Activated naive CD4-positive, alpha-beta T cell treated with anti-CD3 and anti-CD28 coated beads, Interleukin-2, amount 10 ng/mL, durations not matched to agents 7 days and 5 days (primary cell): ENCODE results near the gene ALOXE3.
"Not testable (repeated sequence)": the region's sequence is repeated elsewhere in the genome, so short reads cannot be mapped to it uniquely, and the experiment has no call there.

Experiments used
- CTCF ChIA-PET: fragments of 350-600 bp; sonication (Branson Sonifier 250); formaldehyde crosslinking; loops from one replicate; lab custom pipeline; 2021; ENCODE audit warnings: antibody characterized with exemption; lab: Charles Lee
- DNase-seq: peaks from one replicate; pipeline ENCODE4 v3.0.0-alpha.2; 2020
- H3K27ac Mint-ChIP-seq: one replicate; pipeline ENCODE4 v1.8.0; 2021; ENCODE audit warnings: mild to moderate bottlenecking, moderate library complexity, mixed read lengths
- H3K27me3 Mint-ChIP-seq: one replicate; pipeline ENCODE4 v1.8.0; 2021; ENCODE audit warnings: mild to moderate bottlenecking, mixed read lengths
- H3K36me3 Mint-ChIP-seq: one replicate; pipeline ENCODE4 v1.8.0; 2021; ENCODE audit warnings: mixed read lengths
- H3K4me1 Mint-ChIP-seq: one replicate; pipeline ENCODE4 v1.8.0; 2021; ENCODE audit warnings: mixed read lengths
- H3K4me3 Mint-ChIP-seq: one replicate; pipeline ENCODE4 v1.8.0; 2021; ENCODE audit warnings: mild to moderate bottlenecking, moderate library complexity, mixed read lengths
- H3K9me3 Mint-ChIP-seq: one replicate; pipeline ENCODE4 v1.8.0; 2021; ENCODE audit warnings: mixed read lengths

ALOXE3 gene

DNA sequence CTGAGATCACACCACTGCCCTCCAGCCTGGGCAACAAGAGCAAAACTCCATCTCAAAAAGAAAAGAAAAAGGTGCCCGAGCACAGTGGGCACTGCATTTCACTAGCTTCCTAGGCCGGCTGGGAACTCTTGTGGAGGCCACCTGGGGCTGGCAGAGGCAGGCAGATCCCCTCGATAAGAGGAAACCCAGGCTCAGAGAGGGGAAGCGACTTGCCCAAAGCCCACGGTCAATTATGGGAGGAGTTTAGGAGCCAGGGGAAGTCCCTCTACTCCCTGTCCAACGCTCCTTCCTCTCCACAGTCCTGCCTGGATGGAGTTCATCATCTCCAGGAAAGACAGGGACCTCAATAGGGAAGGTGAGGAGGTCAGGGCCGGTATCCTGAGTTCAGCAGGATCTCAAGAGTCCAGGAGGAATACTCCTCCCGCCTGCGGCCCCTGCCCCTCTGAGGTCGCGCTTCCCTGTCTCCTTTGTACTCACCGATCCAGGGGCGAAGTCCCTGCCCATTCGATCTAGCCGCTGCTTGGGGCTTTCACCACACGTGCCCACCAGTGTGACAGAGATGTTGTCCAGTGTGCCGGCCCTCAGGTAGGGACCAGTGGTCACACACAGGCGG lies 841 bp downstream of the ALOXE3 start:
- H3K9me3 Mint-ChIP-seq: no peaks in the 10 kb centered on the region
- peaks cover 4% of the 10 kb centered on the region for H3K36me3 Mint-ChIP-seq
- H3K27me3 Mint-ChIP-seq: peaks cover 89% of the 10 kb centered on the region
- H3K4me1 Mint-ChIP-seq: peaks cover 46% of the 10 kb centered on the region
- H3K27ac Mint-ChIP-seq: no peak overlapping the region
- DNase-seq: no peak
- CTCF ChIA-PET: interaction anchor here (0.7 to 3.3 kb wide), 5 partner anchors 10 to 184 kb away, joined by 3 to 38 read pairs (median 7); no protein-coding TSS in a partner anchor
- peak overlapping the region; percentile 86 for H3K4me3 Mint-ChIP-seq

DNA sequence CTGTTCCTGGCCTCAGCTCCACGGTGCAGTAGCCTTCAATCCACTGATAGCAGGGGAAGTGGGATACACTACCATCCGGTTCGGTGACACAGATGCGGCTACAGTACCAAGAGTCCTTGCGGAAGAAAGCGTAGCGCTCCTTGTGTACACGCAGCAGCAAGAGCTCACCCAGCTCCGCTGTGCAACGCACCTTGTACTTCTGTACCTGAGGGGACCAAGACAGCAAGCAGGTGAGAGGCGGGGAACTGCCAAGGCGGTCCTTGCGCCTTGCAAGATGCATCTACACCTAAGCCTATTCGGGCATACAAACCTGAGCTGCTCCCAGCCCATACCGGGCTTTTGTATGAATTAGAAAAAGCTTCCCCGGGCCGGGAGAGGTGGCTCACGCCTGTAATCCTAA lies 1.5 kb downstream of the ALOXE3 start:
- H3K36me3 Mint-ChIP-seq: peaks cover 4% of the 10 kb centered on the region
- no peak overlapping the region for H3K4me3 Mint-ChIP-seq
- no peak for DNase-seq
- no peak overlapping the region for H3K27ac Mint-ChIP-seq
- CTCF ChIA-PET: interaction anchor here (0.7 to 3.3 kb wide), 7 partner anchors 22 to 184 kb away, joined by 3 to 38 read pairs (median 3); no protein-coding TSS in a partner anchor
- H3K9me3 Mint-ChIP-seq: no peaks in the 10 kb centered on the region
- H3K27me3 Mint-ChIP-seq: peaks cover 89% of the 10 kb centered on the region
- H3K4me1 Mint-ChIP-seq: peaks cover 40% of the 10 kb centered on the region

DNA sequence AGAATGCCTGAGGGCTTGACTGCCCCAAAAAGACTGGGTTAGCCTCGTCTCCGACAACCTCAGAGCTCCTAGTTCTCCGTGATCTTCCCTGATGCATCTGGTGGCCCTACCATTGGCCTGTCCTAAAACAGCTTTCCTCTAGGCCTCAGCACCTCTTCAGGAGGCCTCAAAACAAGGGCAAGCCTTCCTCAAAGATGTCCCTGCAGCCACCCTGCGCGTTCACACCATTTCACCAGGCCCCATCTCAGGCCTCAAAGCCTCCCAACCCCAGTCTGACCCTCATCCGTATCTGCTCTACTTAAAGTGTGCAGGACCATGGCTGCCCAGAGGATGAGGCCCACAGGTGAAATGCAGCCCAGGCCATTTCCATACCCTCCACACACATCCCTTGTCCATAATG lies 7.4 kb downstream of the ALOXE3 start:
- Mint-ChIP-seq H3K27me3 (peaks cover 88% of the 10 kb centered on the region), H3K4me1 (peaks cover 2% of the 10 kb centered on the region), H3K27ac (no peak overlapping the region), H3K4me3 (no peak overlapping the region), H3K36me3 (no peaks in the 10 kb centered on the region), H3K9me3 (no peaks in the 10 kb centered on the region)
- no peak for DNase-seq
- CTCF ChIA-PET: interaction anchor here (0.7 to 11.2 kb wide), 22 partner anchors 8 to 217 kb away, joined by 3 to 113 read pairs (median 3); partner anchors contain the start of gene ALOXE3

DNA sequence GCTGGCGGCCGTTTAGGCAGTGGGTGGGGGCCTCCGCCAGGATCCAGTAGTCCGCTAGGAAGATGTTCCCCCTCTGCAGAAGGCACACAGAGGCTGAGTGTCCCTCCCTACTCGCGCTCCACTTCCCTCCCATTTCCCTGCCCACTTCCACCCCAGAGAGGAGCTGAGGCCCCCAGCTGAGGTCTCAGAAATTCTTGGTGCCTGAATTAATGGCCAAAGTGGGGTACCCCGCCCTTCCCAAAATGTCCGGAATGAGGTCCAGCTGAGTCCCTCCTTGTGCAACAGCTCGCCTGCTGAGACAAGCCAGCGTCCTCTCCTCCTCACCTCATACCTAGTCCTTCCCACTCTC lies 7.9 kb downstream of the ALOXE3 start:
- Mint-ChIP-seq H3K27ac (no peak overlapping the region), H3K36me3 (no peaks in the 10 kb centered on the region), H3K9me3 (no peaks in the 10 kb centered on the region), H3K4me3 (peak overlapping the region; percentile 47), H3K27me3 (peaks cover 85% of the 10 kb centered on the region), H3K4me1 (peaks cover 2% of the 10 kb centered on the region)
- CTCF ChIA-PET: interaction anchor here (0.6 to 11.2 kb wide), 23 partner anchors 8 to 217 kb away, joined by 3 to 113 read pairs (median 3); partner anchors contain the start of gene ALOXE3
- no peak for DNase-seq

DNA sequence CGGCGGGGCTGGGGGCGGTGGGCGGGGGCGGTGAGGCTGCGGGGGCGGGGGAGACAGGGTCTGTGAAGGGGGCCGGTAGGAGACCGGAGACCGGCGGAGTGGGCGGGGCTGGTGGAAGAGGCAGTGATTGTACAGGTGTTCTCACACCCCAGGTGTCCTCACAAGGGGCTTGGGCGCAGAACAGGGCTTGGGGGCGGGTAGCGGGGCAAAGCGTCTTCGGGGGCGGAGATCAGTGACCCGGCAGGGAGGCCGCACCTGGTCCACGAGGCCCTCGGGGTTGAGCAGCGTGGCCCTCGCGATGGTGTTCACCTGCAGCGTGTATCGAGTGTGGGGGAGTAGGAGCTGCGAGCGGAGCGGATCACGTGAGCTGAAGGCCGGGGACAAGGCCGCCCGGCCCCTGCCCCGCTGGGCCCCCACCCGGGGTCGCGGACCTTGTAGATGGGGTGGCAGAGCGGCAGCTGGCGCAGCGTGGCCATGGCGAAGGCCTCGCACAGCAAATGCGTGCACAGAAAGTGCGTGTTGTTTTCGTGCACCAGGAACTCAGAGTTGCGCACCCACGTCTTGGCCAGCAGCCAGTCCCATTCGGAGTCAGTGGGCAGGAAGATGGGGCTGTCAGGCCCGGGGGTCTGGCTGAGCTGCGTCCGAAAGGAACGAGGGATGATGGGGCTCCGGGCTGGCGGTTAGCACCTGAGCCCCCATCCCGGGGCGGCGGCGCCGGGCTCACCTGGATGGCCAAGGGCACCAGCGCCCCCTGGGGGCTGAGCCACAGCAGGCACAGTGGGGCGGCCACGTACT lies 8.5 kb downstream of the ALOXE3 start:
- DNase-seq: peak; percentile 86
- Mint-ChIP-seq H3K9me3 (no peaks in the 10 kb centered on the region), H3K27ac (no peak overlapping the region), H3K36me3 (no peaks in the 10 kb centered on the region), H3K4me1 (peaks cover 2% of the 10 kb centered on the region), H3K27me3 (peaks cover 83% of the 10 kb centered on the region), H3K4me3 (no peak overlapping the region)
- CTCF ChIA-PET: interaction anchor here (0.6 to 11.2 kb wide), 20 partner anchors 9 to 218 kb away, joined by 3 to 113 read pairs (median 4); partner anchors contain the start of gene ALOXE3

DNA sequence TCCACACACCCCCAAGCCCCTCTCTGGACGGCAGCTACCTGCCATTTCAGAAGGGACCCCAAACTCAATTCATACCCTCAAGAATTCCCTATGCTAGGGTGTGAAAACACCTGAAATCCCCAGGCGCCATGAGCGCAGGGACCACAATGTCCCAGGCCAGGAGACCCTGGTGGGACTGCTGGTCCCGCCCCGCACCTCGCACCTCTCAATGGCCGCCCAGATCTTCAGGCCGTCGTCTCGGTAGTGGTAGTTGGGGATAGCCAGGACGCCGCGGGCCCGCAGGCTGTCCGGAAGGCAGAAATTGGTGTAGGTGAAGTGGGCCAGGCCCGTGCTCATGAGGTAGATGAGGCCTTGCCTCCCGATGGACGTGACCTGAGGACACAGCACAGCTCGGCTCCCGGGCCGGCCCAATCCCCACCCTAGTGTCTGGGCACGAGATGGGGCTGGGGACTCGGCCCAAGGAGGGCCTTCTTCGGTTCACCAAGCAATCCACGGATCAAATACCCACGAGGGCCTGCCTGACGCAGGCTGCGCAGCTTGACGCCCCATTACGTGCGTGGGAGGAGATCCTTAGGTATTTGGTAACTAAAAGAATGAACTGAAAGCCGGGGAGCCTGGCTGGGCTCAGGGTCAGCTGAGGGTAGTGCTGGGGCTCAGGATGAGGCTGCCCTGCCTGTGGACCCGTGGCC lies 9.2 kb downstream of the ALOXE3 start:
- DNase-seq: no peak
- peaks cover 83% of the 10 kb centered on the region for H3K27me3 Mint-ChIP-seq
- H3K4me1 Mint-ChIP-seq: peaks cover 2% of the 10 kb centered on the region
- H3K36me3 Mint-ChIP-seq: no peaks in the 10 kb centered on the region
- CTCF ChIA-PET: interaction anchor here (1.5 to 11.2 kb wide), 7 partner anchors 16 to 50 kb away, joined by 3 to 113 read pairs (median 31); no protein-coding TSS in a partner anchor
- no peak overlapping the region for H3K4me3 Mint-ChIP-seq
- no peaks in the 10 kb centered on the region for H3K9me3 Mint-ChIP-seq
- no peak overlapping the region for H3K27ac Mint-ChIP-seq

DNA sequence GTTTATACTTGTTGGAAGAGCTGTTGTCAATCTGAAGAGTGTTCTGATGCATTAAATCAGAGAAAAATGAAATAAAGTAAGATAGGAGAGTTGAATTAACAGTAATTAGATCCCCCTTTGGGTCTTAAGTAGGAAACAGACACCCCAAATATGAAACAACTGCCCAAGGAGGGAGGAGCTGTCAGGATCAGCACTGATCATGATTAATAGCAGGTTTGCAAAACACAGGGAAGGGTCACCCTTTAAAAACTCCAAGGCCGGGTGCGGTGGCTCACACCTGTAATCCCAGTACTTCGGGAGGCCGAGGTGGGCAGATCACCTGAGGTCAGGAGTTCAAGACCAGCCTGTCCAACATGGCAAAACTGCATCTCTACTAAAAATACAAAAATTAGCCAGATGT lies 11.3 kb downstream of the ALOXE3 start:
- CTCF ChIA-PET: interaction anchor here (1.0 to 11.2 kb wide), 4 partner anchors 9 to 47 kb away, joined by 5 to 113 read pairs (median 47); no protein-coding TSS in a partner anchor
- not testable (repeated sequence) for H3K36me3 Mint-ChIP-seq, H3K27ac Mint-ChIP-seq, H3K4me1 Mint-ChIP-seq, H3K4me3 Mint-ChIP-seq, H3K9me3 Mint-ChIP-seq, DNase-seq
- peaks cover 76% of the 10 kb centered on the region for H3K27me3 Mint-ChIP-seq

DNA sequence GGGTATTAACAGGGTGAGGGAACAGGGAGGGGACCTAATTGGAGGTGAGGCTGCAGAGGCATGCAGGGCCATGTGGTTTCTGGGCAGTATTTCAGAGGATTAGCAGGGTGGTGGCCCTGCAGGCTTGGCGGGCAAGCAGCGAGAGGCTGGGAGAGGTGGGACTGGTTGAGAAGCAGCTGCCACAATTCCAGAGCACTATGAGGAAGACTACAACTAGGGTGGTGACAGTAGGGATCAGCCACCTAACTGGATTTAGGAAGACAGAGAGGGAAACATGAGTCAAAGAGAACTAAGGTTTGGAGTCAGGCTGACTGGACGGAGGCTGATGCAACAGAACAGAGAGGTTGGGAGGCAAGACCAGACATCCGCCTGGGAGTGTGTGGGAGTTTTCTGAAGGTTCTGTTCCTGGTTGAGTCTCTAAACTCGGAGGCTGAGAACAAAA lies 12.3 kb downstream of the ALOXE3 start:
- Mint-ChIP-seq H3K36me3 (no peaks in the 10 kb centered on the region), H3K27me3 (peaks cover 66% of the 10 kb centered on the region), H3K9me3 (no peaks in the 10 kb centered on the region), H3K4me1 (peaks cover 2% of the 10 kb centered on the region), H3K4me3 (no peak overlapping the region), H3K27ac (no peak overlapping the region)
- CTCF ChIA-PET: interaction anchor here (1.0 to 11.2 kb wide), 4 partner anchors 10 to 46 kb away, joined by 5 to 113 read pairs (median 47); no protein-coding TSS in a partner anchor
- no peak for DNase-seq

DNA sequence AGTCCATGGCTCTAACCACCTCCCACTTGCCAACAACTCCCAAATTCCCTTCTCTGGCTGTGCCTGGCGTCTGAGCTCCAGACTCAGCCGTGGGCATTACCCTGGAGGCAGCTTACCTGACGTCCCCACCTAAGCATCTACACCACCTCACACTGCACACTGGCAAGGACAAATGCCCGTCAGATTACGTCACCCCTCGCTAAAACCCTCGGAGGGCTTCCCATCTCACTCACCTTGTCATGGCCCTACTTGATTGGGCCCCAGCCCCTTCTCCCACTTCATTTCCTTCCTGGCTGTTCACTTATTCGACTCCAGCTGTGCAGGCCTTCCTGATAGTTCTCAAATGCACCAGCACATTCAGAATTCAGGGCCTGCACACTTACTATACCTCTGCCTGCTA lies 13.4 kb downstream of the ALOXE3 start:
- Mint-ChIP-seq H3K27me3 (peaks cover 59% of the 10 kb centered on the region), H3K4me3 (no peak overlapping the region), H3K27ac (no peak overlapping the region), H3K36me3 (no peaks in the 10 kb centered on the region), H3K9me3 (no peaks in the 10 kb centered on the region), H3K4me1 (no peaks in the 10 kb centered on the region)
- DNase-seq: no peak
- CTCF ChIA-PET: interaction anchor here (0.7 to 11.2 kb wide), 5 partner anchors 10 to 45 kb away, joined by 3 to 113 read pairs (median 6); no protein-coding TSS in a partner anchor

DNA sequence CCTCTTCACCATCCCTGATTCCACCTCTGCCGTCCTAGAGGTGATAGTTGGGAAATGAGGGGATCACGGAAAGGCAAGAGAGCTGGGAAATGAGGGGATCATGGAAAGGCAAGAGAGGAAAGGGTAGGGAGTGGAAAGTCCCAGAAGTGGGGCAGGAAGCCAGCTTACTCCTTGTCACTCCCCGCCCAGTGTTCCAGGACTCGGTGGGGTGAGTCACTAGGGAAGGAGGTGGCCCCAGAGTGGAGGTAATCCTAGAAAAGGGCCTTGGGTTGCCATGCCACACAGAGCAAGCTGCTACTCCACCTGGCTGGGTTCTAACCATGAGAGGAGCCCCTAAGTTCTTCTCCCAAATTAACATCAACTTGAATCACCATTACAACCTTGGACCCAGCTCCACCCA lies 14.8 kb downstream of the ALOXE3 start:
- peaks cover 48% of the 10 kb centered on the region for H3K27me3 Mint-ChIP-seq

DNA sequence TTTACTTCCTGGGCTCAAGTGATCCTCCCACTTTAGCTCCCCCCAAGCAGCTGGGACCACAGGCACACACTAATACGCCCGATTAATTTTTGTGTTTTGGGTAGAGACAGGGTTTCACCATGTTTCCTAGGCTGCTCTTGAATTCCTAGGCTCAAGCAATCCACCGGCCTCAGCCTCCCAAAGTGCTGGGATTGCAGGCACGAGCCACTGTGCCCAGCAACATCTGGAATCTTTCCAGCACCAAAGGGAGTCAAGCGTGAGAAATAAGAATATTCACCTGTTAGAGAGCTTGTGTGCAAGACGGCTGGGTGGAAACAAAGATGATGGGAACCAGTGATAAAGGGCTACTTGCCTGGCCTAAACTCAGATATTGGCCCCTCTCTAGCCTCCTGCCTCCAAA lies 16.6 kb downstream of the ALOXE3 start:
- CTCF ChIA-PET: interaction anchor here (1.0 to 3.1 kb wide), 6 partner anchors 9 to 86 kb away, joined by 3 to 13 read pairs (median 10); no protein-coding TSS in a partner anchor
- H3K4me3 Mint-ChIP-seq: no peak overlapping the region
- no peak for DNase-seq
- no peaks in the 10 kb centered on the region for H3K36me3 Mint-ChIP-seq
- H3K27ac Mint-ChIP-seq: no peak overlapping the region
- H3K27me3 Mint-ChIP-seq: peaks cover 38% of the 10 kb centered on the region
- no peaks in the 10 kb centered on the region for H3K4me1 Mint-ChIP-seq
- no peaks in the 10 kb centered on the region for H3K9me3 Mint-ChIP-seq

More for the DNA sequence above, 14.8 kb downstream of the ALOXE3 start:
- DNase-seq: no peak
- Mint-ChIP-seq H3K36me3 (no peaks in the 10 kb centered on the region), H3K4me3 (no peak overlapping the region), H3K4me1 (no peaks in the 10 kb centered on the region), H3K27ac (no peak overlapping the region), H3K9me3 (no peaks in the 10 kb centered on the region)
- CTCF ChIA-PET: interaction anchor here (1.2 to 11.2 kb wide), 4 partner anchors 10 to 44 kb away, joined by 4 to 113 read pairs (median 46); partner anchors contain the start of gene ALOXE3

DNA sequence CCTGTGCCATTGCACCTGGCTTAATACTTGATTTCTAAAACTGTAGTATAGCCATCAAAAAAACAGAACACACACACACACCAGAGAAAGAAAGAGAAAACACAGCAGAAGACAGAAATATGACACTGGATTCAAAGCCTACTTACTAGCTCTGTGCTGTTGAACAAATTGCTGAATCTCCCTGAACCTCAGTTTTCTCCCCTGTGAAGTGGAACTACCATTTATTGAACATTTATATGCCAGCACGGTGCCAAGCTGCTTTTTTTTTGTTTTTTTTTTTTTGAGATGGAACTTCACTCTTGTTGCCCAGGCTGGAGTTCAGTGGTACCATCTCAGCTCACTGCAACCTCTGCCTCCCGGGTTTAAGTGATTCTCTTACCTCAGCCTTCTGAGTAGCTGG lies 17.6 kb downstream of the ALOXE3 start:
- CTCF ChIA-PET: interaction anchor here (0.6 to 3.1 kb wide), 7 partner anchors 8 to 85 kb away, joined by 3 to 13 read pairs (median 10); no protein-coding TSS in a partner anchor
- no peaks in the 10 kb centered on the region for H3K36me3 Mint-ChIP-seq
- peaks cover 43% of the 10 kb centered on the region for H3K27me3 Mint-ChIP-seq

DNA sequence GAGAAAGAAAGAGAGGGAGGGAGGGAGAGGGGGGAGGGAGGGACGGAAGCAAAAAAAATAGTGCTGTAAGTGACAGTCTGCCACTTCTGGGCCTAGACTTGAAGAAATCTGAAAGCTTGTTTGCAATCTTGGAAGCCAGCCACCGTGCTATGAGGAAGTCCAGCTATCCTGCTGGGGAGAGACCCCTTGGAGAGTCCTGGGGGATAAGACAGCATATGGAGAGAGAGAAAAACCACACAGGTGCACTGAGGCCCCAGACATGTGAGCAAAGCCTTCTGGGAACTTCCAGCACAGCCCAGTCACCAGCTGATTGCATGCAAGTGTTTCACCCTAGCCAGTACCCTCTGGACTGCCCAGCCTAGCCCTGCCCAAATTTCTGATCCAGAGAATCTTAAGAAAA lies 18.2 kb downstream of the ALOXE3 start:
- Mint-ChIP-seq H3K27ac (no peak overlapping the region), H3K9me3 (no peaks in the 10 kb centered on the region), H3K36me3 (no peaks in the 10 kb centered on the region), H3K4me3 (no peak overlapping the region), H3K27me3 (peaks cover 48% of the 10 kb centered on the region), H3K4me1 (peaks cover 5% of the 10 kb centered on the region)
- DNase-seq: no peak
- CTCF ChIA-PET: interaction anchor here (0.6 to 3.1 kb wide), 6 partner anchors 8 to 84 kb away, joined by 3 to 13 read pairs (median 10); no protein-coding TSS in a partner anchor

More for the DNA sequence above, 17.6 kb downstream of the ALOXE3 start:
- no peak for DNase-seq
- Mint-ChIP-seq H3K9me3 (no peaks in the 10 kb centered on the region), H3K4me1 (peaks cover 2% of the 10 kb centered on the region), H3K4me3 (no peak overlapping the region), H3K27ac (no peak overlapping the region)
